ENCODE results near the gene HPN.
"Not testable (repeated sequence)": the region's sequence is repeated elsewhere in the genome, so short reads cannot be mapped to it uniquely, and the experiment has no call there.

HPN gene

DNA sequence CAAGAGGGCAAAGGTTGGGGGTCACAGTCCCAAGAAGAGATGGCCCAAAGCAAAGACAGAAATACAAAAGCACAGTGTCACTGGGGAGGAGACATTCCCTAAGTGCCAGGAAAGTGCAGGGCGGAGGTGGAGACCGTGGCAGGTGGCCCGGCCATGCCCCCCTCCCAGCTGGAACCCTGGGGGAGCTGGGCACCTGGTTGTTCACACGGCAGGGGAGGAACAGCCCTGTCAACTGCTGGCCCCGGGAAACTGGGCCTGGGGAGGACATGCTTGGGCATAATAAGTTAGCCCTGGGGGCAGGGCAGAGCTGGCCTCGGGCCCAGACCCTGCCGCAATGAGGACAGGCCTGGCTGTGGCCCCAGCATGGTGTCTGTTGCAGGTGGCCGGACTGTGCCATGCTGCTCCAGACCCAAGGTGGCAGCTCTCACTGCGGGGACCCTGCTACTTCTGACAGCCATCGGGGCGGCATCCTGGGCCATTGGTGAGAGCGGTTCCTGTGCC, 7.4 kb downstream of the HPN start (continued):
- TF ChIP-seq, protein P1, sequence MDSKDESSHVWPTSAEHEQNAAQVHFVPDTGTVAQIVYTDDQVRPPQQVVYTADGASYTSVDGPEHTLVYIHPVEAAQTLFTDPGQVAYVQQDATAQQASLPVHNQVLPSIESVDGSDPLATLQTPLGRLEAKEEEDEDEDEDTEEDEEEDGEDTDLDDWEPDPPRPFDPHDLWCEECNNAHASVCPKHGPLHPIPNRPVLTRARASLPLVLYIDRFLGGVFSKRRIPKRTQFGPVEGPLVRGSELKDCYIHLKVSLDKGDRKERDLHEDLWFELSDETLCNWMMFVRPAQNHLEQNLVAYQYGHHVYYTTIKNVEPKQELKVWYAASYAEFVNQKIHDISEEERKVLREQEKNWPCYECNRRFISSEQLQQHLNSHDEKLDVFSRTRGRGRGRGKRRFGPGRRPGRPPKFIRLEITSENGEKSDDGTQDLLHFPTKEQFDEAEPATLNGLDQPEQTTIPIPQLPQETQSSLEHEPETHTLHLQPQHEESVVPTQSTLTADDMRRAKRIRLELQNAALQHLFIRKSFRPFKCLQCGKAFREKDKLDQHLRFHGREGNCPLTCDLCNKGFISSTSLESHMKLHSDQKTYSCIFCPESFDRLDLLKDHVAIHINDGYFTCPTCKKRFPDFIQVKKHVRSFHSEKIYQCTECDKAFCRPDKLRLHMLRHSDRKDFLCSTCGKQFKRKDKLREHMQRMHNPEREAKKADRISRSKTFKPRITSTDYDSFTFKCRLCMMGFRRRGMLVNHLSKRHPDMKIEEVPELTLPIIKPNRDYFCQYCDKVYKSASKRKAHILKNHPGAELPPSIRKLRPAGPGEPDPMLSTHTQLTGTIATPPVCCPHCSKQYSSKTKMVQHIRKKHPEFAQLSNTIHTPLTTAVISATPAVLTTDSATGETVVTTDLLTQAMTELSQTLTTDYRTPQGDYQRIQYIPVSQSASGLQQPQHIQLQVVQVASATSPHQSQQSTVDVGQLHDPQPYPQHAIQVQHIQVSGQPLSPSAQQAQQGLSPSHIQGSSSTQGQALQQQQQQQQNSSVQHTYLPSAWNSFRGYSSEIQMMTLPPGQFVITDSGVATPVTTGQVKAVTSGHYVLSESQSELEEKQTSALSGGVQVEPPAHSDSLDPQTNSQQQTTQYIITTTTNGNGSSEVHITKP (tag by site-specific recombination; IDR thresholded peaks at IDR 0.05) = peak; percentile 76
- TF ChIP-seq, protein P2, sequence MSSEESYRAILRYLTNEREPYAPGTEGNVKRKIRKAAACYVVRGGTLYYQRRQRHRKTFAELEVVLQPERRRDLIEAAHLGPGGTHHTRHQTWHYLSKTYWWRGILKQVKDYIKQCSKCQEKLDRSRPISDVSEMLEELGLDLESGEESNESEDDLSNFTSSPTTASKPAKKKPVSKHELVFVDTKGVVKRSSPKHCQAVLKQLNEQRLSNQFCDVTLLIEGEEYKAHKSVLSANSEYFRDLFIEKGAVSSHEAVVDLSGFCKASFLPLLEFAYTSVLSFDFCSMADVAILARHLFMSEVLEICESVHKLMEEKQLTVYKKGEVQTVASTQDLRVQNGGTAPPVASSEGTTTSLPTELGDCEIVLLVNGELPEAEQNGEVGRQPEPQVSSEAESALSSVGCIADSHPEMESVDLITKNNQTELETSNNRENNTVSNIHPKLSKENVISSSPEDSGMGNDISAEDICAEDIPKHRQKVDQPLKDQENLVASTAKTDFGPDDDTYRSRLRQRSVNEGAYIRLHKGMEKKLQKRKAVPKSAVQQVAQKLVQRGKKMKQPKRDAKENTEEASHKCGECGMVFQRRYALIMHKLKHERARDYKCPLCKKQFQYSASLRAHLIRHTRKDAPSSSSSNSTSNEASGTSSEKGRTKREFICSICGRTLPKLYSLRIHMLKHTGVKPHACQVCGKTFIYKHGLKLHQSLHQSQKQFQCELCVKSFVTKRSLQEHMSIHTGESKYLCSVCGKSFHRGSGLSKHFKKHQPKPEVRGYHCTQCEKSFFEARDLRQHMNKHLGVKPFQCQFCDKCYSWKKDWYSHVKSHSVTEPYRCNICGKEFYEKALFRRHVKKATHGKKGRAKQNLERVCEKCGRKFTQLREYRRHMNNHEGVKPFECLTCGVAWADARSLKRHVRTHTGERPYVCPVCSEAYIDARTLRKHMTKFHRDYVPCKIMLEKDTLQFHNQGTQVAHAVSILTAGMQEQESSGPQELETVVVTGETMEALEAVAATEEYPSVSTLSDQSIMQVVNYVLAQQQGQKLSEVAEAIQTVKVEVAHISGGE (tag by site-specific recombination; conservative IDR thresholded peaks at IDR 0.05; ENCODE audit: low read depth) = no peak
- no peak for TF ChIP-seq SP2 (tag by site-specific recombination; IDR thresholded peaks at IDR 0.05)
- TF ChIP-seq KLF9 (tag by site-specific recombination; IDR thresholded peaks at IDR 0.05; ENCODE audit: low read depth) = no peak
- no peak for TF ChIP-seq YY1 (tag by site-specific recombination; IDR thresholded peaks at IDR 0.05)
- TF ChIP-seq ZNF140 (tag by site-specific recombination; IDR thresholded peaks at IDR 0.05) = no peak

DNA sequence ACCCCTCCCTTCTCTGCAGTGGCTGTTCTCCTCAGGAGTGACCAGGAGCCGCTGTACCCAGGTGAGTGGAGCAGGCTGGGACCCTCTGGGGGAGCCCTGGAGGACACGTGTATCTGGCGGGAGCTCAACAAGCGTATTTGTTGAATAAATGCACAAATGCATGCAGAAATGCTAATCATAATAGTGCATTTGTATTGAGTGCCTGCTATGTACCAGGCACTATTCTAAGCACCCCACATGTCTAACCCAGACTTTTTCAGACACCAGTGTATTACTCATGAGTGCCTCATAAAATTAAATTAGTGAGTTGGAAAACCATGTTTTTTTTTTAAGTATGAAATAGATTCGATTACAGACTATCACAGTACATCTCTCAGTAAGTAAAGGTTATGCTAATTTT, 7.9 kb downstream of the HPN start:
- POLR2A ChIA-PET = no interaction called here
- TF ChIP-seq ZNF157 (tag by site-specific recombination; IDR thresholded peaks at IDR 0.05) (peak; percentile 65), ZNF626 (tag by site-specific recombination; IDR thresholded peaks at IDR 0.05) (no peak), ZNF394 (tag by site-specific recombination; IDR thresholded peaks at IDR 0.05; ENCODE audit: borderline replicate concordance) (no peak), ZNF354C (tag by site-specific recombination; IDR thresholded peaks at IDR 0.05; ENCODE audit: borderline replicate concordance, low read depth) (no peak), ZNF837 (tag by site-specific recombination; IDR thresholded peaks at IDR 0.05) (no peak), ZNF184 (tag by site-specific recombination; IDR thresholded peaks at IDR 0.05) (no peak), ZNF335 (tag by site-specific recombination; conservative IDR thresholded peaks at IDR 0.05) (peak; percentile 28; the same call in 1 of the 2 replicates), ZNF664 (tag by site-specific recombination; IDR thresholded peaks at IDR 0.05) (peak; percentile 7; the same call in 1 of the 2 replicates)
- H3K36me3 ChIP-seq (ENCODE audit: control insufficient read depth in 2 of 2, insufficient read depth in 1 of 2, low read length in 2 of 2) = no peaks in the 10 kb centered on the region
- CTCF ChIA-PET = interaction anchor here (0.7 to 9.6 kb wide), 7 partner anchors 9 to 254 kb away, joined by 4 to 101 read pairs (median 6); partner anchors contain the start of genes FXYD1 and LGI4
- H3K4me3 ChIP-seq (ENCODE audit: low read depth, low read length) = no peak overlapping the region
- H3K27ac ChIP-seq (ENCODE audit: extremely low read depth, low read depth, low read length) = no peak overlapping the region
- no peaks in the 10 kb centered on the region for H3K9me3 ChIP-seq (ENCODE audit: control insufficient read depth, insufficient read depth, low read depth, low read length)
- H3K4me1 ChIP-seq (ENCODE audit: control insufficient read depth, insufficient read depth, low read length) = peaks cover 6% of the 10 kb centered on the region; the same call in 1 of the 2 replicates

DNA sequence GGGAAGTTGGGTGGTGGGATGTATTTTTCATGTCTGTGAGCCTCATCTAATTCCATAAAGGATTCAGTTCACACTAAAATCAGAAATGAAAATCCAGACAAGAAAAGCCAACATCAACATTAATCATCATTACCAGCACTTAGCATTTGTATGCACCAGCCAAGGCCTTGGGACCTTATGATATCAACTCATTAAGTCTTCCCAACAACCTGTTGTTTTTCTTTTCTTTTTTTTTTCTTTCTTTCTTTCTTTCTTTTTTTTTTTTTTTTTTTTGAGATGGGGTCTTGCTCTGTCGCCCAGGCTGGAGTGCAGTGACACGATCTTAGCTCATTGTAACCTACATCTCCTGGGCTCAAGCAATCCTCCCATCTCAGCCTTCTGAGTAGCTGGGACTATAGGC, 9.1 kb downstream of the HPN start:
- CTCF ChIA-PET = interaction anchor here (0.6 to 9.6 kb wide), 9 partner anchors 13 to 480 kb away, joined by 3 to 101 read pairs (median 5); partner anchors contain the start of genes FXYD1 and LGI4

More for the DNA sequence above, 9.1 kb downstream of the HPN start:
- not testable (repeated sequence) for H3K4me3 ChIP-seq (ENCODE audit: low read depth, low read length); H3K27ac ChIP-seq (ENCODE audit: extremely low read depth, low read depth, low read length); H3K9me3 ChIP-seq (ENCODE audit: control insufficient read depth, insufficient read depth, low read depth, low read length); H3K36me3 ChIP-seq (ENCODE audit: control insufficient read depth in 2 of 2, insufficient read depth in 1 of 2, low read length in 2 of 2)
- peak; percentile 54 for TF ChIP-seq SCRT2 (tag by site-specific recombination; IDR thresholded peaks at IDR 0.05)
- 0 out of 2 replicates have a peak, but pooled peaks have one; percentile 14 for TF ChIP-seq ZBTB17 (tag by site-specific recombination; IDR thresholded peaks at IDR 0.05)
- TF ChIP-seq, protein P3, sequence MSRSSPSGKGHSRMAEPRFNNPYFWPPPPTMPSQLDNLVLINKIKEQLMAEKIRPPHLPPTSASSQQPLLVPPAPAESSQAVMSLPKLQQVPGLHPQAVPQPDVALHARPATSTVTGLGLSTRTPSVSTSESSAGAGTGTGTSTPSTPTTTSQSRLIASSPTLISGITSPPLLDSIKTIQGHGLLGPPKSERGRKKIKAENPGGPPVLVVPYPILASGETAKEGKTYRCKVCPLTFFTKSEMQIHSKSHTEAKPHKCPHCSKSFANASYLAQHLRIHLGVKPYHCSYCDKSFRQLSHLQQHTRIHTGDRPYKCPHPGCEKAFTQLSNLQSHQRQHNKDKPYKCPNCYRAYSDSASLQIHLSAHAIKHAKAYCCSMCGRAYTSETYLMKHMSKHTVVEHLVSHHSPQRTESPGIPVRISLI (tag by site-specific recombination; IDR thresholded peaks at IDR 0.05) = 0 out of 2 replicates have a peak, but pooled peaks have one; percentile 23
- peak; percentile 52; the same call in 1 of the 2 replicates for TF ChIP-seq SCRT1 (tag by site-specific recombination; IDR thresholded peaks at IDR 0.05; ENCODE audit: borderline replicate concordance)
- H3K4me1 ChIP-seq (ENCODE audit: control insufficient read depth, insufficient read depth, low read length) = peaks cover 11% of the 10 kb centered on the region; the same call in 1 of the 2 replicates
- POLR2A ChIA-PET = interaction anchor here (1.7 kb wide), 1 partner anchor 74 kb away, joined by 5 read pairs; no protein-coding TSS in a partner anchor
